Hematopoietic multipotent progenitor cell (in vitro differentiated cells): ENCODE measurements around the gene SEC23B. TPM values are rescaled to one million over a fixed set of nuclear protein-coding genes. Genes with fewer than 3 reads are reported as not detected.
"Not testable (repeated sequence)": the region's sequence is repeated elsewhere in the genome, so short reads cannot be mapped to it uniquely, and the experiment has no call there.

Experiments used
- DNase-seq, 3 donors: peaks; one replicate each; pipeline ENCODE4 v3.0.0-alpha.2; 2011 to 2015; ENCODE audit warnings: low read depth in 2 of 3, low spot score in 2 of 3
- total RNA-seq: library from RNA; depleted of rRNA; stranded (reverse); fragments of >200 nt; gene quantifications from one replicate; pipeline ENCODE4 v1.2.3, GENCODE V29; 2012

The SEC23B gene
- total RNA-seq, 1 donor: 53.1 TPM

GRCh38 chr20:18523066-18523465 lies 15.3 kb downstream of the SEC23B start:
- no peak for DNase-seq

GRCh38 chr20:18524646-18525045 lies 16.9 kb downstream of the SEC23B start:
- no peak for DNase-seq

- not testable (repeated sequence) for DNase-seq
Measured at GRCh38 chr20:18526761-18527160, 19.0 kb downstream of the SEC23B start.

DNA sequence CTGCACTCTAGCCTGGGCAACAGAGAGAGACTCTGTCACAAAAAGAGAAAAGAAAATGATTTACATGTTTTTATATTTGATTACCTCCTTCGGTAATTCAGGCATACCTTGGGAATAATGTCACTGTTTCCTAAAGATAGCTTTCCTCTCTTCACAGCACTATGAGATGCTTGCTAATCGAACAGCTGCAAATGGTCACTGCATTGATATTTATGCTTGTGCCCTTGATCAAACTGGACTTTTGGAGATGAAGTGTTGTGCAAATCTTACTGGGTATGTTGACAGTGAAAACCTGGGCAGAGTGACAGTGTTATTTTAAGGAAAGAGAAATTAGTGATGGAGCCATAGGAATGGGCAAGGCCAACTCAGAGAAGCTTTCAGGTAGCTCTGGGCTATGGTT lies 19.6 kb downstream of the SEC23B start:
- DNase-seq: no peak

GRCh38 chr20:18527836-18528235 lies 20.1 kb downstream of the SEC23B start:
- no peak for DNase-seq

DNA sequence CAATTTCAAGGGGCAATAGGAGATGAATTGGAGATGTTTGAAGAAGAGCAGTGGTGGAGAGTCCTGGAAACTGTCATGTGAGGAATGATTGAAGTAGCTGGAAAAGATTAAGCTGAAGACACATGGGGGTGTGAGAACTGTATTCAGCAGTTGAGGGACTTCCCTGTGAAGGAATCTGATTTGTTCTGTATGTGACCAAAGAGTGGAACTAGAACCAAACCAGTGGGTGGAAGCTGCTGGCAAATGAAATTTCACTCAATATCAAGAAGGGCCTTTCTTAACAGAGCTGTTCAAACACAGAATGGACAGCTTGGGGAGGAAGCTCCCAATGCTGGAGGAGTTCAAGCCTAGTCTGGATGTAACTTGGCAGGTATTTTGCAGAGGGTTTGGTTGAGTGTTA lies 21.3 kb downstream of the SEC23B start:
- no peak for DNase-seq

GRCh38 chr20:18532626-18533025 lies 24.9 kb downstream of the SEC23B start:
- DNase-seq: no peak

DNA sequence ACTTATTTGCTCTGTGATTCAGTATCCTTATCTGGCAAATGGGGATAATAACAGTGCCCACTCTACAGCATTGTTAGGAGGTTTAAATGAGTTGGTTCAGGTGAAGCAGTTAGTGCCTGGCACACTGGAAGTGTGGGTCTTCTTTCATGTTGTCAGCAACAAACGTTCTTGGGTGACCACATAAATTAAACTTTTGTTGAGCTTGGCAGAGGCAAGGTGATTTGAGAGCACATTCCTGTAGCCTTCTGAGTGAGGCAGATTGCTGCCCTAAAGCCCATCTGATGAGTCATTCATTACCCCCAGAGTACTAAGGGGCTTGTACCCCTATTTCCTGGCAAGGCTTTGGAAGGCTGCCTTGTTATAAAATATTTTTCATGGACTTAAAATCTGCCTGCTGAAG lies 25.8 kb downstream of the SEC23B start:
- DNase-seq: no peak

- no peak for DNase-seq
Measured at GRCh38 chr20:18533978-18534644, 26.4 kb downstream of the SEC23B start.

GRCh38 chr20:18537651-18538050 lies 29.9 kb downstream of the SEC23B start:
- no peak for DNase-seq

DNA sequence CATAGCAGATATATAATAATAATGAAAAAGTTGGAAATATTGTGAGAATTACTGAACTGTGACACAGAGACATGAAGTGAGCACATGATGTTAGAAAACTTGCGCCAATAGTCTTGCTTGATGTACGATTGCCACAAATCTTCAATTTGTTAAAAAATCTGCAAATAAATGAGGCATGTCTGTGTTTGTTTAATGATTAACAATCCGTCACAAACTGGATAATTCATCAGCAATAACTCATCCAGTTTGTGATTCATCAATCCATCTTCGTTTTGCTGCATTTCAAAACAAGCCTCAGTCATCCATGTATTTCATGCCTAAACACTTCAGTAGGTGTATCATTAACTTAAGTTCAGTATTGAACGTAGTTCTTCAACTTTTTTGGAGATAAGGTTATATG lies 34.0 kb downstream of the SEC23B start:
- no peak for DNase-seq

- no peak for DNase-seq
Measured at GRCh38 chr20:18543216-18543615, 35.5 kb downstream of the SEC23B start.

GRCh38 chr20:18543932-18544331 lies 36.2 kb downstream of the SEC23B start:
- no peak for DNase-seq

DNA sequence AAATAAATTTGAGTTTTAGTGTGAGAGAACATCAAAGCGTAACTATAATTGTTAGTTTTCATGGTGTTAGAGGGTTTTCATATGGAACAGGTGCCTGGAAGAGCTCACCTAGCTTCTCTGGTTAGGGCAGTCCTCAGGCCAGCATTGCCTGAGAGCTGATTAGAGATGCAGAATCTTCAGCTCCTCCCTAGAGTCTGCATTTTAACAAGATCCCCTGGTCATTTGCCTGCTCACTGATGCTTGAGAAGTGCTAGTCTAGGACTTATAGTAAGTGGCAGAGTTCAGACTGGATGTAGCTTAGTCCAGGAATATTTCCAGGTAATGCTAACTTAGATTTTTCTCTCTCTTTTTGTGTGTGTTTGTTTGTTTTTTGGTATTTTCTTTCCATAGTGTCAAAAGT lies 37.8 kb downstream of the SEC23B start:
- DNase-seq: no peak

DNA sequence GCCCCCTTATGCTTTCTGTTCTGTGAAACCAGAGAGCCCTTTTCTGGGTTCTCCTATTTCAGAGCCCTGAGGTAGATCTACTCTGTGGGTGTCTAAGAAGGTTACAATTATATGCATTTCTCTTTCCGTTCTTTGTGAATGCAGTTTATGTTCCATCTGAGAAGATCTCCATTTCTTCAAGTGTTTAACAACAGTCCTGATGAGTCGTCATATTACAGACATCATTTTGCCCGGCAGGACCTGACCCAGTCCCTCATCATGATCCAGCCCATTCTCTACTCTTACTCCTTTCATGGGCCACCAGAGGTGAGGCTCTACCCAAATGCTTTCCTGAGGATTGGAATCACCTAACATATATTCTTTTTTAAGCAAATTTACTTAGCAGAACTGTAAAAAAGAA lies 40.7 kb downstream of the SEC23B start:
- no peak for DNase-seq

GRCh38 chr20:18553746-18554145 lies 46.0 kb downstream of the SEC23B start:
- no peak for DNase-seq

DNA sequence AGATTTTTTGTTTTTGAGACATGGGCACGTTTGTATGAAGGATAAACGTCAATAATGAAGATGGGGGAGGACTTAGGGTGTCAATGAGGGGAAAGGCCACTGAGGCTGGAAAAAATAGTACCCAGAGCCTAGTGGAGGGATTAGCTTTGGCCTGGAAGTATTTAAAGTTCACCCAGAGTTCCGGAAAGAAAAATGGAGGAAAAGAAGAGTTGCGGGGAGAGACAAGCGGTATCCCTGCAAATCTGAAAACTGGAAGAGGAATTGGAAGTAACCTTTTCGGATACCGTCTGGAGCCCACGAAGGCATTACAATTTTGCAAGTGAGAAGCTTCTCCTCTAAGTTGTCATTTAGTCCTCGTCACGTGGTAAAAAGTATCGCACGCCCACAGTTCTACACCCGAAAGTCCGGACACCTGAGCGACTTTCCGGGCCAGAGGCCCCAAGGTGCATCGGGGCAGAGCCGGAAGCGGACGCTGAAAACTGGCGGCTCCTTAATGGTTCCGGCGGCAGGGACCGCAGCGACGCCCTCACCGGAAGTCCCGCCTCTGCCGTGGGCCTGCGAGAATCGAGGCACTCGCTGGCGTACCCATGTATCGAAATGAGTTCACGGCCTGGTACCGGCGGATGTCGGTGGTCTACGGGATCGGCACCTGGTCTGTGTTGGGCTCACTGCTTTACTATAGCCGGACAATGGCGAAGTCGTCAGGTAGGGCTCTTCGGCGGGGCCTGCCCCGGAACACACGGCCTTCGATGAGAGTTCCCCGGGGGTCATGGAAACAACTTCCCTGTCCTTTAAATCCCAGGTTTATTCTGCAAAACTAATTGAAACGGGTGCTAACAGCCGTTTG lies 59.4 kb downstream of the SEC23B start, which contains the start of gene SMIM26:
Gene SMIM26, plus strand, starts transcription at position 541 of the 847 bp plus-strand sequence. Its CDS starts 47 bp downstream, at position 588.
- peak; percentile 78 to 96 (median 93) for DNase-seq

DNA sequence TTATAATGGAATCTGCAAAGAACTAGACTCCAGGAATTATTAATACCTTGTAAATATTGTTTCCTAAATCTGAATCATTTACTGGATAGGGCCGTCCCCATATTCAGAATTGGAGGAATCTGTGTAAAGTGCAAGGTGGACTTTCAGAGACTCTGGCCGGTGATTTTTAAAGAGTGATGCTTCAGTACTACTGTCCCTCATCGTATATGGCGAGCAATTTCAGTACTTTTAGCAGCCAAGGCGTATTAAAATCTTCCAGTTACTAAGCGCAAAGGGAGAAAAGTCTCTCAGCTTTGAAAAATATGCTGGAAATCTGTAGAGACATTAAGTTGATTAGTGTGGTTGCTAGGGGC lies 60.0 kb downstream of the SEC23B start:
- DNase-seq: no peak

- DNase-seq: no peak
Measured at GRCh38 chr20:18571009-18571408, 63.3 kb downstream of the SEC23B start.

- DNase-seq: no peak
Measured at GRCh38 chr20:18571578-18571977, 63.8 kb downstream of the SEC23B start.

DNA sequence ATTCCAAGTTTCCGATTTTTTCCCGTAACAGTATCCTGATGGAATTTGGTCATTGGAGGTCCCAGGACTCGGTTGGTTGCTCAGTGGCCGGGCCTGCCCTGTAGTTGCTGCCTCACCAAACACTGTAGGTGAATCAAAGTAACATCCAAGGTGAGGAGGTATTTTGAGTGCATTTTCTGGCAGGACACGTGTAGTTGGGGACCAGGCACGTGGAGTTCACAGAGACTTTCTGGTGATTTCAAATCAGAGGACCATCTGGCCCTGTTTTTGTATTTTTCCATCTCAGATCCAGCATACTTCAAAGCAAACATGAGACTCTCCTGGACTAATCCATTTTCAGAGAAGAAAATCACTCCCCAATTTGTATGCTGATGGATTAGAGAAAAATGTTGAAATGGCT lies 70.2 kb downstream of the SEC23B start:
- DNase-seq: no peak

GRCh38 chr20:18578581-18578980 lies 70.8 kb downstream of the SEC23B start:
- peak in 1 of 3 donors; percentile 45 for DNase-seq
